Measurements from ENCODE around the gene MME.

Gene MME

DNA sequence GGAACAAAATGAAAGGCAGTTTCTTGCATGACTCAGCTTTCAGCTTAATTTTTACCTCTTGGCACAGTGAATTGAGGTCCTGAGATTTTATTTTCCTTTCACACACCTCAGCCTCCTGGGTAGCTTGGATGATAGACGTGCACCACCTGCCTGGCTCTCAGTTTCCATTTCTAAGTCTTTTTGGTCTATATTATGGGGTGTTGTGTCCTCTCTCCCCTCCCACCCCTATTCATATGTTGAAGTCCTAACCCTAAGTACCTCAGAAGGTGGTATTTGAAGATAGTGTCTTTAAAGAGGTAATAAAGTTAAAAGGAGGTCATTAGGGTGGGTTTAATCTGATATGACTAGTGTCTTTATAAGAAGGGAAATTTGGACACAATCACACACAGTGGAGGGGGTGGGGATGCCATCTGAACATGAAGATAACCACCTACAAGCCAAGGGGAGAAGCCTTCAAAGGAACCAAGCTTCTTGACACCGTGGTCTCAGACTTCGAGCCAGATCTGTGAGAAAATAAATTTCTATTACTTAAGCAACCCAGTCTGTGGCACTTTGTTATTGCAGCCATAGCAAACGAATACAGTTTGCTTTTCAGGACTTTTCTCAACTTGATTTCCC lies 128.2 kb downstream of the MME start:
- H3K36me3 ChIP-seq (ENCODE audit: control insufficient read depth, low read length) = no peaks in the 10 kb centered on the region
- no peaks in the 10 kb centered on the region for H3F3A ChIP-seq (ENCODE audit: control insufficient read depth, insufficient read depth)
- no peaks in the 10 kb centered on the region for H4K20me1 ChIP-seq (ENCODE audit: control insufficient read depth, insufficient read depth, low read depth, low read length)
- no peak overlapping the region for H3K27ac ChIP-seq (ENCODE audit: low read depth, low read length)
- no peaks in the 10 kb centered on the region for H3K9me2 ChIP-seq (replicated peaks; ENCODE audit: control insufficient read depth, low read length)
- peaks cover 9% of the 10 kb centered on the region for H3K4me1 ChIP-seq (ENCODE audit: control insufficient read depth, low read length)
- H3K9me3 ChIP-seq (ENCODE audit: control insufficient read depth, insufficient read depth, low read length) = no peaks in the 10 kb centered on the region
- H3K27me3 ChIP-seq (ENCODE audit: control insufficient read depth, low read length) = no peaks in the 10 kb centered on the region
- no peaks in the 10 kb centered on the region for H3K79me2 ChIP-seq (ENCODE audit: control insufficient read depth, low read length)
- H3K4me2 ChIP-seq (ENCODE audit: low read length) = no peak overlapping the region
- H3K4me3 ChIP-seq (ENCODE audit: low read length) = no peak overlapping the region
- TF ChIP-seq CTCF (IDR thresholded peaks at IDR 0.05; ENCODE audit: low read depth, low read length, poor library complexity, severe bottlenecking) (no peak), EZH2phosphoT487 (IDR thresholded peaks at IDR 0.05; ENCODE audit: borderline replicate concordance, low read length) (no peak)

GRCh38 chr3:155210736-155211135 lies 130.6 kb downstream of the MME start:
- H3K27ac ChIP-seq (ENCODE audit: low read depth, low read length) = no peak overlapping the region
- TF ChIP-seq CTCF (IDR thresholded peaks at IDR 0.05; ENCODE audit: low read depth, low read length, poor library complexity, severe bottlenecking) = no peak
- no peak for TF ChIP-seq EZH2phosphoT487 (IDR thresholded peaks at IDR 0.05; ENCODE audit: borderline replicate concordance, low read length)
- H3K27me3 ChIP-seq (ENCODE audit: control insufficient read depth, low read length) = no peaks in the 10 kb centered on the region
- H3K4me1 ChIP-seq (ENCODE audit: control insufficient read depth, low read length) = peaks cover 9% of the 10 kb centered on the region
- no peak overlapping the region for H3K4me3 ChIP-seq (ENCODE audit: low read length)
- no peaks in the 10 kb centered on the region for H3K36me3 ChIP-seq (ENCODE audit: control insufficient read depth, low read length)
- H3K79me2 ChIP-seq (ENCODE audit: control insufficient read depth, low read length) = no peaks in the 10 kb centered on the region
- no peaks in the 10 kb centered on the region for H3K9me2 ChIP-seq (replicated peaks; ENCODE audit: control insufficient read depth, low read length)
- no peaks in the 10 kb centered on the region for H3F3A ChIP-seq (ENCODE audit: control insufficient read depth, insufficient read depth)
- no peak overlapping the region for H3K4me2 ChIP-seq (ENCODE audit: low read length)
- H4K20me1 ChIP-seq (ENCODE audit: control insufficient read depth, insufficient read depth, low read depth, low read length) = no peaks in the 10 kb centered on the region
- H3K9me3 ChIP-seq (ENCODE audit: control insufficient read depth, insufficient read depth, low read length) = no peaks in the 10 kb centered on the region

- H3F3A ChIP-seq (ENCODE audit: control insufficient read depth, insufficient read depth) = no peaks in the 10 kb centered on the region
These were observed 131.1 kb downstream of the MME start for GRCh38 chr3:155211266-155211665.

More at GRCh38 chr3:155211266-155211665, 131.1 kb downstream of the MME start:
- no peaks in the 10 kb centered on the region for H4K20me1 ChIP-seq (ENCODE audit: control insufficient read depth, insufficient read depth, low read depth, low read length)
- H3K9me3 ChIP-seq (ENCODE audit: control insufficient read depth, insufficient read depth, low read length) = no peaks in the 10 kb centered on the region
- no peak overlapping the region for H3K27ac ChIP-seq (ENCODE audit: low read depth, low read length)
- H3K4me3 ChIP-seq (ENCODE audit: low read length) = no peak overlapping the region
- no peak for TF ChIP-seq CTCF (IDR thresholded peaks at IDR 0.05; ENCODE audit: low read depth, low read length, poor library complexity, severe bottlenecking)
- TF ChIP-seq EZH2phosphoT487 (IDR thresholded peaks at IDR 0.05; ENCODE audit: borderline replicate concordance, low read length) = no peak
- no peaks in the 10 kb centered on the region for H3K79me2 ChIP-seq (ENCODE audit: control insufficient read depth, low read length)
- H3K9me2 ChIP-seq (replicated peaks; ENCODE audit: control insufficient read depth, low read length) = no peaks in the 10 kb centered on the region
- H3K4me2 ChIP-seq (ENCODE audit: low read length) = no peak overlapping the region
- no peaks in the 10 kb centered on the region for H3K27me3 ChIP-seq (ENCODE audit: control insufficient read depth, low read length)
- H3K36me3 ChIP-seq (ENCODE audit: control insufficient read depth, low read length) = no peaks in the 10 kb centered on the region
- H3K4me1 ChIP-seq (ENCODE audit: control insufficient read depth, low read length) = peaks cover 9% of the 10 kb centered on the region

Measured in DOHH2 (cell line).